ENCODE results near the gene TTC13. TPM values are rescaled to one million over a fixed set of nuclear protein-coding genes. Genes with fewer than 3 reads are reported as not detected.
A peak's percentile ranks its signal among the peaks of the same experiment; 100 is the strongest.

The TTC13 gene
- total RNA-seq, 1 donor, result 15.1 TPM

GRCh38 chr1:230925608-230926007 is 53.1 kb downstream of the TTC13 start:
- no peak for DNase-seq (ENCODE audit: low read depth)
- TF ChIP-seq CTCF (IDR thresholded peaks at IDR 0.05; ENCODE audit: insufficient read depth, low read length), result no peak
- no peak overlapping the region for H3K4me3 ChIP-seq (ENCODE audit: low read depth, low read length)

GRCh38 chr1:230923176-230923575 is 55.5 kb downstream of the TTC13 start:
- no peak overlapping the region for H3K4me3 ChIP-seq (ENCODE audit: low read depth, low read length)
- no peak for TF ChIP-seq CTCF (IDR thresholded peaks at IDR 0.05; ENCODE audit: insufficient read depth, low read length)
- no peak for DNase-seq (ENCODE audit: low read depth)

- no peak for TF ChIP-seq CTCF (IDR thresholded peaks at IDR 0.05; ENCODE audit: insufficient read depth, low read length)
- no peak overlapping the region for H3K4me3 ChIP-seq (ENCODE audit: low read depth, low read length)
- DNase-seq (ENCODE audit: low read depth), result no peak
Observed at GRCh38 chr1:230922620-230923019, 56.0 kb downstream of the TTC13 start.

GRCh38 chr1:230919207-230919606 is 59.5 kb downstream of the TTC13 start:
- TF ChIP-seq CTCF (IDR thresholded peaks at IDR 0.05; ENCODE audit: insufficient read depth, low read length), result no peak
- DNase-seq (ENCODE audit: low read depth), result no peak
- no peak overlapping the region for H3K4me3 ChIP-seq (ENCODE audit: low read depth, low read length)

GRCh38 chr1:230917284-230918135 is 61.2 kb downstream of the TTC13 start:
- TF ChIP-seq CTCF (IDR thresholded peaks at IDR 0.05; ENCODE audit: insufficient read depth, low read length), result peak; percentile 81
- DNase-seq (ENCODE audit: low read depth), result peak; percentile 77
- no peak overlapping the region for H3K4me3 ChIP-seq (ENCODE audit: low read depth, low read length)

GRCh38 chr1:230916587-230917283 is 61.9 kb downstream of the TTC13 start:
- no peak for TF ChIP-seq CTCF (IDR thresholded peaks at IDR 0.05; ENCODE audit: insufficient read depth, low read length)
- no peak overlapping the region for H3K4me3 ChIP-seq (ENCODE audit: low read depth, low read length)
- no peak for DNase-seq (ENCODE audit: low read depth)
